Activated CD4-positive, alpha-beta T cell treated with anti-CD3 and anti-CD28 coated beads, Interleukin-10, Interleukin-2, amounts not matched to agents 100 ng/mL and 50 ng/mL, durations not matched to agents 16 hours and 8 hours (primary cell): ENCODE data around the gene GDPD2.

ENCODE experiments used
- DNase-seq: peaks from one replicate; pipeline ENCODE4 v3.0.0-alpha.2; 2020

Gene GDPD2

GRCh38 chrX:70477734-70478075 is 54.6 kb downstream of the GDPD2 start:
- DNase-seq: no peak

- no peak for DNase-seq
These were observed 55.6 kb downstream of the GDPD2 start for GRCh38 chrX:70478526-70479245.

- DNase-seq: no peak
These were observed 56.3 kb downstream of the GDPD2 start for GRCh38 chrX:70479247-70479921.

GRCh38 chrX:70479922-70480659 is 57.0 kb downstream of the GDPD2 start:
- no peak for DNase-seq

GRCh38 chrX:70480660-70481018 is 57.5 kb downstream of the GDPD2 start:
- DNase-seq: no peak

GRCh38 chrX:70481471-70482270 is 58.6 kb downstream of the GDPD2 start:
- no peak for DNase-seq

- DNase-seq: no peak
These were observed 59.2 kb downstream of the GDPD2 start for GRCh38 chrX:70482300-70482699.
